IPS DF 6.9 (cell line): ENCODE data around the gene LDB3.

ENCODE experiments used
- DNase-seq: peaks from one replicate; pipeline ENCODE4 v3.0.0-alpha.2; 2013; ENCODE audit warnings: low read depth, low spot score
- H3K27ac ChIP-seq: one replicate; pipeline ENCODE4 v1.5.1; 2013; ENCODE audit warnings: low read length, control low read depth
- H3K27me3 ChIP-seq: 2 replicates; pipeline ENCODE4 v1.6.1; 2013; ENCODE audit warnings: mild to moderate bottlenecking, low read length; ENCODE audit not compliant: control insufficient read depth, insufficient read depth
- H3K36me3 ChIP-seq: 2 replicates; pipeline ENCODE4 v1.6.1; 2013; ENCODE audit warnings: low read length; ENCODE audit not compliant: control insufficient read depth, insufficient read depth
- H3K4me1 ChIP-seq: 2 replicates; pipeline ENCODE4 v1.6.1; 2013; ENCODE audit warnings: low read length; ENCODE audit not compliant: control insufficient read depth, insufficient read depth
- H3K4me3 ChIP-seq: 2 replicates; pipeline ENCODE4 v1.5.1; 2013; ENCODE audit warnings: mild to moderate bottlenecking, low read length
- H3K9me3 ChIP-seq: 2 replicates; pipeline ENCODE4 v1.6.1; 2013; ENCODE audit warnings: low read length, inconsistent platforms; ENCODE audit not compliant: control insufficient read depth, insufficient read depth
- WGBS: extraction: QIAGEN DNeasy Blood & Tissue Kit; methylation state at CpG from one replicate; pipeline ENCODE4 v1.1.7; 2013; ENCODE audit warnings: mixed read lengths, missing lambda C conversion rate; ENCODE audit not compliant: insufficient read length, insufficient coverage; 5-methylcytosine and 5-hydroxymethylcytosine counted together

Gene LDB3

GRCh38 chr10:86707505-86707904 lies 39.2 kb downstream of the LDB3 start:
- no CpG with 5 or more reads among the region's 4 CpGs for WGBS
- no peak overlapping the region for H3K27ac ChIP-seq

GRCh38 chr10:86708068-86708782 lies 39.9 kb downstream of the LDB3 start:
- Histone ChIP-seq H3K27me3 (no peaks in the 10 kb centered on the region), H3K4me1 (peaks cover 6% of the 10 kb centered on the region), H3K9me3 (no peaks in the 10 kb centered on the region), H3K27ac (no peak overlapping the region), H3K36me3 (no peaks in the 10 kb centered on the region), H3K4me3 (no peak overlapping the region)
- DNase-seq = no peak
- no CpG with 5 or more reads among the region's 8 CpGs for WGBS

More at GRCh38 chr10:86707505-86707904, 39.2 kb downstream of the LDB3 start:
- Histone ChIP-seq H3K27me3 (no peaks in the 10 kb centered on the region), H3K4me3 (no peak overlapping the region), H3K4me1 (peaks cover 6% of the 10 kb centered on the region), H3K36me3 (no peaks in the 10 kb centered on the region), H3K9me3 (no peaks in the 10 kb centered on the region)
- no peak for DNase-seq

GRCh38 chr10:86708783-86709380 lies 40.6 kb downstream of the LDB3 start:
- no peak for DNase-seq

GRCh38 chr10:86709396-86710185 lies 41.3 kb downstream of the LDB3 start:
- DNase-seq = no peak
- WGBS = no CpG with 5 or more reads among the region's 16 CpGs

More at GRCh38 chr10:86708783-86709380, 40.6 kb downstream of the LDB3 start:
- no peak overlapping the region for H3K4me3 ChIP-seq
- H3K27me3 ChIP-seq = no peaks in the 10 kb centered on the region
- H3K9me3 ChIP-seq = no peaks in the 10 kb centered on the region
- H3K4me1 ChIP-seq = peaks cover 6% of the 10 kb centered on the region
- no peak overlapping the region for H3K27ac ChIP-seq
- H3K36me3 ChIP-seq = no peaks in the 10 kb centered on the region
- no CpG with 5 or more reads among the region's 5 CpGs for WGBS

GRCh38 chr10:86710987-86711512 lies 42.7 kb downstream of the LDB3 start:
- no peaks in the 10 kb centered on the region for H3K36me3 ChIP-seq
- peak; percentile 70 for DNase-seq

More at GRCh38 chr10:86709396-86710185, 41.3 kb downstream of the LDB3 start:
- Histone ChIP-seq H3K27me3 (no peaks in the 10 kb centered on the region), H3K9me3 (no peaks in the 10 kb centered on the region), H3K4me3 (no peak overlapping the region), H3K4me1 (peaks cover 6% of the 10 kb centered on the region), H3K27ac (no peak overlapping the region), H3K36me3 (no peaks in the 10 kb centered on the region)

GRCh38 chr10:86711513-86712316 lies 43.4 kb downstream of the LDB3 start:
- Histone ChIP-seq H3K9me3 (no peaks in the 10 kb centered on the region), H3K27ac (no peak overlapping the region)
- no CpG with 5 or more reads among the region's 82 CpGs for WGBS

More at GRCh38 chr10:86710987-86711512, 42.7 kb downstream of the LDB3 start:
- Histone ChIP-seq H3K4me3 (peak overlapping the region; percentile 30; the same call in 1 of the 2 replicates), H3K4me1 (peaks cover 6% of the 10 kb centered on the region), H3K9me3 (no peaks in the 10 kb centered on the region), H3K27me3 (no peaks in the 10 kb centered on the region), H3K27ac (no peak overlapping the region)
- WGBS = no CpG with 5 or more reads among the region's 46 CpGs

GRCh38 chr10:86712317-86712707 lies 44.0 kb downstream of the LDB3 start:
- peaks cover 4% of the 10 kb centered on the region; the same call in 1 of the 2 replicates for H3K4me1 ChIP-seq
- H3K36me3 ChIP-seq = no peaks in the 10 kb centered on the region
- DNase-seq = no peak
- H3K27me3 ChIP-seq = no peaks in the 10 kb centered on the region
- no CpG with 5 or more reads among the region's 9 CpGs for WGBS
- peak overlapping the region; percentile 30; the same call in 1 of the 2 replicates for H3K4me3 ChIP-seq
- H3K27ac ChIP-seq = no peak overlapping the region
- no peaks in the 10 kb centered on the region for H3K9me3 ChIP-seq

More at GRCh38 chr10:86711513-86712316, 43.4 kb downstream of the LDB3 start:
- Histone ChIP-seq H3K4me3 (peak overlapping the region; percentile 30; the same call in 1 of the 2 replicates), H3K4me1 (peaks cover 4% of the 10 kb centered on the region; the same call in 1 of the 2 replicates), H3K36me3 (no peaks in the 10 kb centered on the region), H3K27me3 (no peaks in the 10 kb centered on the region)
- no peak for DNase-seq

- Histone ChIP-seq H3K36me3 (no peaks in the 10 kb centered on the region), H3K4me1 (peaks cover 4% of the 10 kb centered on the region; the same call in 1 of the 2 replicates), H3K4me3 (no peak overlapping the region), H3K27me3 (no peaks in the 10 kb centered on the region), H3K27ac (no peak overlapping the region), H3K9me3 (no peaks in the 10 kb centered on the region)
- WGBS = no CpG with 5 or more reads among the region's 6 CpGs
- no peak for DNase-seq
Observed at GRCh38 chr10:86715156-86715795, 47.0 kb downstream of the LDB3 start.

- Histone ChIP-seq H3K9me3 (no peaks in the 10 kb centered on the region), H3K4me1 (peaks cover 2% of the 10 kb centered on the region; the same call in 1 of the 2 replicates), H3K27ac (no peak overlapping the region), H3K36me3 (no peaks in the 10 kb centered on the region), H3K27me3 (no peaks in the 10 kb centered on the region), H3K4me3 (no peak overlapping the region)
- no CpG with 5 or more reads among the region's 5 CpGs for WGBS
- DNase-seq = no peak
Observed at GRCh38 chr10:86715836-86716235, 47.5 kb downstream of the LDB3 start.
